SK-N-SH treated with all-trans-retinoic acid at 6 μM for 48 hours (cell line): Measurements from ENCODE around the gene ZNF286A.

ENCODE experiments used
- ARNTL ChIP-seq: fragments of 450-650 bp; formaldehyde crosslinking; IDR thresholded peaks from 2 replicates; pipeline ENCODE4 v1.5.0; 2020; ENCODE audit warnings: low read depth, mild to moderate bottlenecking, moderate library complexity, borderline replicate concordance
- ISL1 ChIP-seq: fragments of 250-450 bp; sonication (Bioruptor Pico); IDR thresholded peaks from 2 replicates; pipeline ENCODE4 v2.1.2; 2022; ENCODE audit warnings: mild to moderate bottlenecking, moderate library complexity
- OSR1 ChIP-seq: fragments of 250-450 bp; sonication (Bioruptor Pico); IDR thresholded peaks from 2 replicates; pipeline ENCODE4 v1.8.0; 2022; ENCODE audit warnings: moderate library complexity, mild to moderate bottlenecking, inconsistent platforms
- ZFP30 ChIP-seq: fragments of 450-650 bp; formaldehyde crosslinking; IDR thresholded peaks from 2 replicates; pipeline ENCODE4 v1.5.0; 2022; ENCODE audit warnings: mild to moderate bottlenecking, moderate library complexity
- TF ChIP-seq, protein P1 (sequence below): fragments of 250-450 bp; sonication (Bioruptor Pico); IDR thresholded peaks from 2 replicates; pipeline ENCODE4 v1.8.0; 2020; ENCODE audit warnings: mild to moderate bottlenecking, moderate library complexity, borderline replicate concordance

DNA sequence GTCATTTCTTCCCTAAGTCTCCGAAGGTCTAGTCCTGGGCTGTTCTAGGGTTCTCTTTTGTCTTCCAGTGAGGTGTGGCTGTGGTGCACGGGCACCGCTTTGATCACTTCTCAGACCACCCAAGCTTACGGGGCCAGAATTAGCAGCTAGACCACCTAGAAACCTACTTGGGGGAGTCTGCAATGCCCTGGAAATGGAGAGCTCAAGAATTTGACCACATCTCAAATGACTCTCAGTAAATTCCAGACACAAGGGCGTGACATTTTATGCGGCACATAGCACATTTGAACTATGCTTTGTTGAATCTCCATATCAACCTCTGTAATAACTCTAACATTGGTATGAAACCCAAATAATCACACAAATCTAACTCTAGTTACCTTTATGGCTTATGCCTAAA lies 40.3 kb upstream of the ZNF286A start:
- TF ChIP-seq ISL1: no peak
- no peak for TF ChIP-seq ARNTL (CRISPR knock-in tag)
- TF ChIP-seq OSR1 (CRISPR knock-in tag): no peak
- TF ChIP-seq, protein P1, sequence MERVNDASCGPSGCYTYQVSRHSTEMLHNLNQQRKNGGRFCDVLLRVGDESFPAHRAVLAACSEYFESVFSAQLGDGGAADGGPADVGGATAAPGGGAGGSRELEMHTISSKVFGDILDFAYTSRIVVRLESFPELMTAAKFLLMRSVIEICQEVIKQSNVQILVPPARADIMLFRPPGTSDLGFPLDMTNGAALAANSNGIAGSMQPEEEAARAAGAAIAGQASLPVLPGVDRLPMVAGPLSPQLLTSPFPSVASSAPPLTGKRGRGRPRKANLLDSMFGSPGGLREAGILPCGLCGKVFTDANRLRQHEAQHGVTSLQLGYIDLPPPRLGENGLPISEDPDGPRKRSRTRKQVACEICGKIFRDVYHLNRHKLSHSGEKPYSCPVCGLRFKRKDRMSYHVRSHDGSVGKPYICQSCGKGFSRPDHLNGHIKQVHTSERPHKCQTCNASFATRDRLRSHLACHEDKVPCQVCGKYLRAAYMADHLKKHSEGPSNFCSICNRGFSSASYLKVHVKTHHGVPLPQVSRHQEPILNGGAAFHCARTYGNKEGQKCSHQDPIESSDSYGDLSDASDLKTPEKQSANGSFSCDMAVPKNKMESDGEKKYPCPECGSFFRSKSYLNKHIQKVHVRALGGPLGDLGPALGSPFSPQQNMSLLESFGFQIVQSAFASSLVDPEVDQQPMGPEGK: no peak
- no peak for TF ChIP-seq ZFP30 (CRISPR knock-in tag)
